Mammary epithelial cell (primary cell): Measurements from ENCODE around the gene CDH13.

Source experiments
- CTCF ChIP-seq, 2 donors: IDR thresholded peaks in 1 of 2; conservative IDR thresholded peaks in 1 of 2; 2 replicates each; pipeline ENCODE4 v1.5.1; 2011 to 2012; ENCODE audit warnings: inconsistent platforms in 2 of 2, low read length in 2 of 2, mild to moderate bottlenecking in 2 of 2, control low read depth in 1 of 2, low read depth in 1 of 2; ENCODE audit not compliant: insufficient read depth in 1 of 2; ENCODE audit errors: extremely low read depth in 1 of 2
- EZH2 ChIP-seq: IDR thresholded peaks from 2 replicates; pipeline ENCODE4 v1.6.1; 2012; ENCODE audit warnings: low read length, inconsistent platforms, borderline replicate concordance

- no peak for TF ChIP-seq CTCF (conservative IDR thresholded peaks at IDR 0.05 in 1 of 2, IDR thresholded peaks at IDR 0.05 in 1 of 2; ENCODE audit: extremely low read depth in 1 of 2, insufficient read depth in 1 of 2, low read depth in 1 of 2, low read length in 2 of 2)
- TF ChIP-seq EZH2 = no peak
These were observed 336.9 kb downstream of the CDH13 start for GRCh38 chr16:82963653-82964052.
